HepG2 (cell line): ENCODE data around the gene ATP8A1. TPM values are rescaled to one million over a fixed set of nuclear protein-coding genes. Genes with fewer than 3 reads are reported as not detected.

Source experiments
- ATAC-seq: fragments of 200-7000 bp; cut with Tn5 transposase; 3 replicates; pipeline ENCODE4 v1.9.1; 2020; ENCODE audit warnings: mild to moderate bottlenecking, moderate library complexity
- BruUV-seq: library from RNA; stranded (reverse); fragments of 400-500 nt; replicated peaks from 2 replicates; lab custom pipeline; 2021; lab: Mats Ljungman, UMichigan
- CTCF ChIA-PET: fragments of 300-600 bp; formaldehyde crosslinking; extraction: SDS; loops from one replicate; lab custom pipeline; 2021; ENCODE audit warnings: low total read pairs, inconsistent platforms, low intra/inter-chr PET ratio; lab: Yijun Ruan, JAX
- POLR2A ChIA-PET: fragments of 350-600 bp; sonication (Branson Sonifier 250); formaldehyde crosslinking; loops from one replicate; lab custom pipeline; 2020; ENCODE audit warnings: antibody characterized with exemption, inconsistent platforms; lab: Yijun Ruan, JAX
- DNase-seq: peaks from one replicate; pipeline ENCODE4 v3.0.0-alpha.2; 2015; ENCODE audit warnings: low spot score
- FAIRE-seq: peaks from 3 replicates; lab custom pipeline; 2011; peaks lifted over from hg19 to GRCh38; lab: Jason Lieb, UNC
- H2AFZ ChIP-seq: one replicate; pipeline ENCODE4 v1.6.1; 2011; ENCODE audit warnings: low read length, inconsistent platforms
- H3K27ac ChIP-seq: fragments of 300-600 bp; 3 replicates; pipeline ENCODE4 v1.8.0; 2011; ENCODE audit warnings: mixed run types, mild to moderate bottlenecking, mixed read lengths, low read length, inconsistent platforms; ENCODE audit not compliant: insufficient read depth; ENCODE audit errors: extremely low read length
- H3K27me3 ChIP-seq, 2 experiments: fragments of 200-600 bp in 1 of 2; 2 replicates in 1 of 2; 3 replicates in 1 of 2; pipeline versions ENCODE4 v1.6.0 to v1.8.0; 2011; ENCODE audit warnings: low read length in 2 of 2, mild to moderate bottlenecking in 2 of 2, moderate library complexity in 2 of 2, inconsistent platforms in 1 of 2; ENCODE audit not compliant: insufficient read depth in 2 of 2, control insufficient read depth in 1 of 2
- H3K36me3 ChIP-seq, 2 experiments: fragments of 200-600 bp in 1 of 2; replicated peaks in 1 of 2; 2 replicates in 1 of 2; 3 replicates in 1 of 2; pipeline versions ENCODE4 v1.5.1 to v1.8.0; 2011; ENCODE audit warnings: low read length in 2 of 2, inconsistent platforms in 1 of 2; ENCODE audit not compliant: insufficient read depth in 2 of 2, control insufficient read depth in 1 of 2
- H3K4me1 ChIP-seq: 2 replicates; pipeline ENCODE4 v1.5.1; 2012; ENCODE audit warnings: low read length, inconsistent platforms; ENCODE audit not compliant: insufficient read depth
- H3K4me2 ChIP-seq: 2 replicates; pipeline ENCODE4 v1.6.0; 2011; ENCODE audit warnings: low read depth, low read length, inconsistent platforms
- H3K4me3 ChIP-seq, 3 experiments: fragments of 200-600 bp in 1 of 3; sonication (generic), shearing (Covaris generic) in 1 of 3; replicated peaks in 1 of 3; 2 replicates each; pipeline ENCODE4 v1.5.1; 2011 to 2016; ENCODE audit warnings: low read length in 3 of 3, inconsistent platforms in 2 of 3, low read depth in 2 of 3, mild to moderate bottlenecking in 2 of 3, control low read depth in 1 of 3, mixed read lengths in 1 of 3; ENCODE audit not compliant: insufficient read depth in 1 of 3
- H3K79me2 ChIP-seq: one replicate; pipeline ENCODE4 v1.6.1; 2011; ENCODE audit warnings: low read length, inconsistent platforms; ENCODE audit not compliant: insufficient read depth
- H3K9ac ChIP-seq: 2 replicates; pipeline ENCODE4 v1.6.0; 2011; ENCODE audit warnings: mild to moderate bottlenecking, low read depth, low read length, inconsistent platforms; ENCODE audit not compliant: insufficient read depth
- H3K9me3 ChIP-seq: 2 replicates; pipeline ENCODE4 v1.5.1; 2012; ENCODE audit warnings: mild to moderate bottlenecking, low read length
- H4K20me1 ChIP-seq: 2 replicates; pipeline ENCODE4 v1.6.0; 2011; ENCODE audit warnings: inconsistent platforms, mild to moderate bottlenecking, low read length, moderate library complexity; ENCODE audit not compliant: insufficient read depth
- ATAD3A ChIP-seq: sonication (generic); formaldehyde crosslinking; IDR thresholded peaks from 2 replicates; pipeline ENCODE4 v1.4.0; 2020; ENCODE audit warnings: missing genetic modification reagents
- CREM ChIP-seq, 2 experiments: sonication (generic) in 1 of 2; formaldehyde crosslinking in 1 of 2; IDR thresholded peaks; 2 replicates each; pipeline versions ENCODE4 v1.4.0 to v1.6.1; 2016 to 2020; ENCODE audit warnings: antibody characterized with exemption in 1 of 2, mild to moderate bottlenecking in 1 of 2, missing genetic modification reagents in 1 of 2
- KAT2B ChIP-seq: fragments of 150-350 bp; IDR thresholded peaks from 2 replicates; pipeline ENCODE4 v1.6.1; 2014; ENCODE audit warnings: low read depth, low read length, borderline replicate concordance
- ZFP82 ChIP-seq: sonication (generic); formaldehyde crosslinking; IDR thresholded peaks from 2 replicates; pipeline ENCODE4 v1.5.1; 2020; ENCODE audit warnings: mild to moderate bottlenecking, missing genetic modification reagents, borderline replicate concordance
- ZNF337 ChIP-seq: sonication (generic); formaldehyde crosslinking; IDR thresholded peaks from 2 replicates; pipeline ENCODE4 v1.5.1; 2020; ENCODE audit warnings: missing genetic modification reagents, low read depth, mild to moderate bottlenecking, borderline replicate concordance
- ZNF350 ChIP-seq: sonication (generic); formaldehyde crosslinking; IDR thresholded peaks from 2 replicates; pipeline ENCODE4 v1.4.0; 2020; ENCODE audit warnings: mild to moderate bottlenecking, low read depth, missing genetic modification reagents, borderline replicate concordance
- WGBS: methylation state at CpG from one replicate; pipeline ENCODE4 v1.1.6; 2017; ENCODE audit warnings: low lambda C conversion rate; 5-methylcytosine and 5-hydroxymethylcytosine counted together
- in situ Hi-C: cut with HindIII; loops from 2 replicates; pipeline ENCODE4 v1.10.0; 2017; ENCODE audit warnings: low pct_unique_long_range_greater_than_20kb; ENCODE audit not compliant: extremely low pct_ligation_motif_present
- intact Hi-C: fragments of 100-400 bp; cut with micrococcal nuclease; formaldehyde crosslinking; loops from one replicate; pipeline ENCODE4 v1.10.0; 2022; ENCODE audit not compliant: unreplicated experiment
- polyA plus RNA-seq, 8 experiments: library from polyadenylated mRNA; depleted of rRNA in 3 of 8; stranded (reverse) in 7 of 8; unstranded in 1 of 8; fragments of >200 nt; fragmentation: Illumina TruSeq in 4 of 8; extraction: Trizol in 4 of 8; gene quantifications; 2 replicates each; pipeline versions ENCODE4 v1.2.1 to v1.2.3, GENCODE V29; 2011 to 2016; ENCODE audit warnings: low read depth in 4 of 8, missing spikeins in 1 of 8, mixed read lengths in 1 of 8; ENCODE audit not compliant: insufficient read depth in 1 of 8
- total RNA-seq, 5 experiments: library from RNA; depleted of rRNA; stranded (reverse); fragments of >200 nt; fragmentation: Illumina TruSeq; extraction: Trizol; gene quantifications; 2 replicates each; pipeline ENCODE4 v1.2.3, GENCODE V29; 2016; ENCODE audit warnings: low read depth in 1 of 5

The ATP8A1 gene
- total and polyA plus RNA-seq, 2 of the 13 experiments (the other 11 are each of a cell fraction or from before 2014, with no cell fraction given) = 1.7 to 6.2 TPM

GRCh38 chr4:42678512-42678911, 21.6 kb upstream of the ATP8A1 start (continued):
- no peak for TF ChIP-seq ATAD3A (CRISPR knock-in tag)
- no peak for TF ChIP-seq KAT2B

GRCh38 chr4:42676066-42676951, 19.4 kb upstream of the ATP8A1 start:
- Histone ChIP-seq H3K27me3 (no peaks in the 10 kb centered on the region; a peak in 1 of 5 replicates), H2AFZ (no peak overlapping the region), H3K9ac (no peak overlapping the region), H4K20me1 (no peaks in the 10 kb centered on the region), H3K4me2 (no peak overlapping the region), H3K9me3 (no peaks in the 10 kb centered on the region), H3K4me3 (no peak overlapping the region), H3K4me1 (no peaks in the 10 kb centered on the region), H3K79me2 (no peaks in the 10 kb centered on the region), H3K36me3 (no peaks in the 10 kb centered on the region), H3K27ac (no peak overlapping the region)
- DNase-seq (no peak), FAIRE-seq (no peak), ATAC-seq (no peak)
- no TSS peak for BruUV-seq
- in situ Hi-C loops = no loop called here
- CTCF ChIA-PET = no interaction called here
- no peak for TF ChIP-seq ZNF350
- TF ChIP-seq ZNF337 (CRISPR knock-in tag) = no peak
- TF ChIP-seq CREM (IDR thresholded peaks at IDR 0.05) = no peak
- no peak for TF ChIP-seq CREM (CRISPR knock-in tag; IDR thresholded peaks at IDR 0.05)
- no peak for TF ChIP-seq ZFP82 (CRISPR knock-in tag)
- WGBS = 5% methylated on average over 8 of the region's 8 CpGs
- intact Hi-C loops = no loop called here
- POLR2A ChIA-PET = no interaction called here
